ENCODE data around the gene RAG1. TPM values are rescaled to one million over a fixed set of nuclear protein-coding genes. Genes with fewer than 3 reads are reported as not detected.

RAG1 gene
- polyA plus RNA-seq, 1 of the 3 experiments (the other 2 are of a cell fraction): 0.08 TPM

GRCh38 chr11:36627006-36627405 is 59.2 kb downstream of the RAG1 start:
- CTCF ChIA-PET: interaction anchor here (1.0 to 4.6 kb wide), 8 partner anchors 7 to 123 kb away, joined by 3 to 49 read pairs (median 6); no protein-coding TSS in a partner anchor

GRCh38 chr11:36627471-36627870 is 59.7 kb downstream of the RAG1 start:
- H3K9ac ChIP-seq: no peak overlapping the region
- TF ChIP-seq MEF2A (IDR thresholded peaks at IDR 0.05; ENCODE audit: borderline replicate concordance, low read depth) (no peak), RFX5 (IDR thresholded peaks at IDR 0.05; ENCODE audit: low read length) (no peak), EP300 (IDR thresholded peaks at IDR 0.05; ENCODE audit: borderline replicate concordance in 1 of 2, low read depth in 1 of 2, low read length in 1 of 2) (no peak), EZH2phosphoT487 (IDR thresholded peaks at IDR 0.05; ENCODE audit: borderline replicate concordance, low read depth) (no peak), GABPA (IDR thresholded peaks at IDR 0.05; ENCODE audit: low read depth) (no peak), POLR2AphosphoS5 (IDR thresholded peaks at IDR 0.05; ENCODE audit: low read depth, low read length) (no peak), JUND (IDR thresholded peaks at IDR 0.05) (no peak), FOXJ3 (CRISPR knock-in tag; IDR thresholded peaks at IDR 0.05) (no peak), RAD21 (IDR thresholded peaks at IDR 0.05; ENCODE audit: low read length) (no peak), USF1 (IDR thresholded peaks at IDR 0.05; ENCODE audit: borderline replicate concordance, low read depth) (no peak), REST (IDR thresholded peaks at IDR 0.05; ENCODE audit: low read depth, low read length) (no peak), RCOR1 (IDR thresholded peaks at IDR 0.05; ENCODE audit: low read length) (no peak), NFIC (IDR thresholded peaks at IDR 0.05; ENCODE audit: borderline replicate concordance) (no peak)

More at GRCh38 chr11:36627006-36627405, 59.2 kb downstream of the RAG1 start:
- Histone ChIP-seq H3K79me2 (ENCODE audit: insufficient read depth) (no peaks in the 10 kb centered on the region), H3K9me2 (no peaks in the 10 kb centered on the region), H3K4me3 (ENCODE audit: low read depth in 2 of 2, low read length in 1 of 2) (no peak overlapping the region), H3K4me2 (no peak overlapping the region), H4K20me1 (ENCODE audit: insufficient read depth) (no peaks in the 10 kb centered on the region), H3F3A (replicated peaks; ENCODE audit: insufficient read depth) (no peaks in the 10 kb centered on the region), H3K4me1 (ENCODE audit: control insufficient read depth in 1 of 2, insufficient read depth in 2 of 2, low read depth in 1 of 2, low read length in 1 of 2) (peaks cover 0 to 49% of the 10 kb centered on the region in 2 experiments; a peak in 2 of 4 replicates), H3K27ac (ENCODE audit: low read depth in 2 of 2, low read length in 1 of 2) (peak overlapping the region in 1 of 2 experiments; percentile 99; a peak in 2 of 4 replicates), H3K36me3 (replicated peaks in 1 of 2; ENCODE audit: control insufficient read depth in 1 of 2, insufficient read depth in 2 of 2, low read length in 1 of 2) (peaks cover 0 to 2% of the 10 kb centered on the region in 2 experiments), H3K9ac (no peak overlapping the region), H3K9me3 (no peaks in the 10 kb centered on the region), H3K27me3 (ENCODE audit: insufficient read depth) (no peaks in the 10 kb centered on the region), H2AFZ (ENCODE audit: low read depth) (no peak overlapping the region)
- no peak for DNase-seq
- TF ChIP-seq RXRA (IDR thresholded peaks at IDR 0.05; ENCODE audit: borderline replicate concordance, low read depth) (no peak), NRF1 (IDR thresholded peaks at IDR 0.05; ENCODE audit: low read depth, low read length) (no peak), USF2 (IDR thresholded peaks at IDR 0.05; ENCODE audit: borderline replicate concordance, low read depth, low read length) (no peak), YY1 (IDR thresholded peaks at IDR 0.05; ENCODE audit: low read depth) (no peak), POLR2AphosphoS5 (IDR thresholded peaks at IDR 0.05; ENCODE audit: low read depth, low read length) (no peak), TEAD4 (IDR thresholded peaks at IDR 0.05; ENCODE audit: borderline replicate concordance, insufficient read depth) (no peak), PBX3 (IDR thresholded peaks at IDR 0.05) (no peak), EZH2phosphoT487 (IDR thresholded peaks at IDR 0.05; ENCODE audit: borderline replicate concordance, low read depth) (no peak)
- 26% methylated on average over 1 of the region's 1 CpG for WGBS (ENCODE audit: low lambda C conversion rate)
- POLR2A ChIA-PET: interaction anchor here (2.0 kb wide), 1 partner anchor 62 kb away, joined by 16 read pairs; no protein-coding TSS in a partner anchor

More at GRCh38 chr11:36627471-36627870, 59.7 kb downstream of the RAG1 start:
- Histone ChIP-seq H3K4me2 (no peak overlapping the region), H3K4me1 (ENCODE audit: control insufficient read depth in 1 of 2, insufficient read depth in 2 of 2, low read depth in 1 of 2, low read length in 1 of 2) (peaks cover 0 to 44% of the 10 kb centered on the region in 2 experiments; a peak in 2 of 4 replicates), H3K27me3 (ENCODE audit: insufficient read depth) (no peaks in the 10 kb centered on the region), H3K4me3 (ENCODE audit: low read depth in 2 of 2, low read length in 1 of 2) (no peak overlapping the region), H4K20me1 (ENCODE audit: insufficient read depth) (no peaks in the 10 kb centered on the region), H3F3A (replicated peaks; ENCODE audit: insufficient read depth) (no peaks in the 10 kb centered on the region), H2AFZ (ENCODE audit: low read depth) (no peak overlapping the region), H3K27ac (ENCODE audit: low read depth in 2 of 2, low read length in 1 of 2) (peak overlapping the region in 1 of 2 experiments; percentile 99; a peak in 2 of 4 replicates), H3K9me2 (no peaks in the 10 kb centered on the region), H3K9me3 (no peaks in the 10 kb centered on the region), H3K79me2 (ENCODE audit: insufficient read depth) (no peaks in the 10 kb centered on the region), H3K36me3 (replicated peaks in 1 of 2; ENCODE audit: control insufficient read depth in 1 of 2, insufficient read depth in 2 of 2, low read length in 1 of 2) (peaks cover 0 to 2% of the 10 kb centered on the region in 2 experiments)
- ChIA-PET CTCF (interaction anchor here (1.0 to 4.6 kb wide), 13 partner anchors 8 to 135 kb away, joined by 3 to 49 read pairs (median 5); no protein-coding TSS in a partner anchor), POLR2A (interaction anchor here (2.0 kb wide), 1 partner anchor 63 kb away, joined by 16 read pairs; no protein-coding TSS in a partner anchor)
- WGBS (ENCODE audit: low lambda C conversion rate): 87% methylated on average over 2 of the region's 2 CpGs
- DNase-seq: no peak

Measured in SK-N-SH (cell line).